ENCODE data around the gene ERCC5.

Gene ERCC5

GRCh38 chr13:102846261-102847015 is 606 bp downstream of the ERCC5 start:
- DNase-seq = peak; percentile 36

DNA sequence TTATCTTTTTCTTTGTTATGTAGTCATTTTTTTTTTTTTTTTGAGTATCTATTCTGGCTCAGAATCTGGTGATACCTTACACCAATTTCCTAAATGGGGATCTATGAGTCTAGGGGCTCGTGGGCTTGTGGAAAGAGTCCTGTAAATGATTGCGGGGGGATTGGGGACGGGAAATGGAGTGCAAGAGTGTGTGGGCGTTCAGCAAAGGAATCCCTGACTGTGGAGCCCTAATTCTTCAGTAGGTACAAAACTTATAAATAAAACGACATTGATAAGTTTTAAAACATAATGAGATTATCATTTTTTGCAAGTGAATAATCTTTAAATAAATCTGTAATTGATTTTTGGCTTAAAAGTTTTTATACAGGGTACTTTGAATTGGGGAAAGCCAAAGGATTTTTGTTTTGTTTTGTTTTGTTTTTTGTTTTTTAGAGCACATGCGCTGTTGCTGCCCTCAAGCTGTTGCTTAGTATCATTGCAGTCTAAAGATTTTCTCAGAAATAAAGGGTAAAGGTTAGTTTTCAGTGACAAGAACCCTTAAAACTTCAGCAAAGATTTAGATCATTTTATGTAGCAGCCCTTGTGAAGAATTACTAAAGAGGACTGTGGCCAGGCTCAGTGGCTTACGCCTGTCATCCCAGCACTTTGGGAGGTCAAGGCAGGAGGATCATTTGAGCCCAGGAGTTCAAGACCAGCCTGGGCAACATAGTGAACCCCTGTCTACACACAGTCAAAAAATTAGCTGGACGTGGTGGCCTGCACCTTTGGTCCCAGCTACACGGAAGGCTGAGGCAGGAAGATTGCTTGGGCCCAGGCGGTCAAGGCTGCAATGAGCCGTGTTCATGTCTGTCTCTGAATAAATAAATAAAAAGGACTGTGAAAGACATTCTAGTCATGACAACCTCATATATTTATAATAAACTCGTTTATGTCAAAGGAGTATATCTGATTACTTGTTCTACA is 1.7 kb downstream of the ERCC5 start:
- DNase-seq = peak; percentile 8

GRCh38 chr13:102848956-102849355 is 3.1 kb downstream of the ERCC5 start:
- no peak for DNase-seq

- no peak for DNase-seq
Observed at GRCh38 chr13:102852556-102852955, 6.7 kb downstream of the ERCC5 start.

- DNase-seq = no peak
Observed at GRCh38 chr13:102854675-102855074, 8.8 kb downstream of the ERCC5 start.

DNA sequence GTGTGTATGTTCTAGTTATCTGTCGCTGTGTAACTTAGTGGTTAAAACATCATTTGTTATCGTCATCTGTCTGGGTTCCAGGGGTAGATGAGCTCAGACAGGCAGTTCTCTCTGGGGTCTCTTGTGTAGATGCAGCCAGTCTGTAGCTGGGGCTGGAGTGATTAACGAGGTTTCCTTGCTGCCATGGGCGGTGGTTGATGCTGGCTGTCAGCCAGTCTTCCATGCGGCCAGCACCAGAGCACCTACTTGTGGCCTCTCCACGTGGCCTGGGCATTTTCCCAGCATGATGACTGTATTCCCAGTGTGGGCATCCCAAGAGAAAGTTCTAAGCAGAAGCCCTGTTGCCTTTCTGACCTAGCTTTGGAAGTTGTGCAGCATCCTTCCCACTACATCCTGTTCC is 10.7 kb downstream of the ERCC5 start:
- no peak for DNase-seq

DNA sequence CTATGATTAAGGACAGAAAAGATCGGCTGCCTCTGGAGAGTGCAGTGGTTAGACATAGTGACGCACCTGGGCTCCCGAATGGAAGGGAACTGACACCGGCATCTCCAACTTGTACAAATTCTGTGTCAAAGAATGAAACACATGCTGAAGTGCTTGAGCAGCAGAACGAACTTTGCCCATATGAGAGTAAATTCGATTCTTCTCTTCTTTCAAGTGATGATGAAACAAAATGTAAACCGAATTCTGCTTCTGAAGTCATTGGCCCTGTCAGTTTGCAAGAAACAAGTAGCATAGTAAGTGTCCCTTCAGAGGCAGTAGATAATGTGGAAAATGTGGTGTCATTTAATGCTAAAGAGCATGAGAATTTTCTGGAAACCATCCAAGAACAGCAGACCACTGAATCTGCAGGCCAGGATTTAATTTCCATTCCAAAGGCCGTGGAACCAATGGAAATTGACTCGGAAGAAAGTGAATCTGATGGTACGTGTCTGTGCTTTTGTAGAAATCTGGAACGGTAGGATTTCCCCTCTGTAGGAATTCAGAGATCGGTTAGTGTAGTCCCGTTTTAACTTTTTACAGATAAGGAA is 16.9 kb downstream of the ERCC5 start:
- DNase-seq = no peak

DNA sequence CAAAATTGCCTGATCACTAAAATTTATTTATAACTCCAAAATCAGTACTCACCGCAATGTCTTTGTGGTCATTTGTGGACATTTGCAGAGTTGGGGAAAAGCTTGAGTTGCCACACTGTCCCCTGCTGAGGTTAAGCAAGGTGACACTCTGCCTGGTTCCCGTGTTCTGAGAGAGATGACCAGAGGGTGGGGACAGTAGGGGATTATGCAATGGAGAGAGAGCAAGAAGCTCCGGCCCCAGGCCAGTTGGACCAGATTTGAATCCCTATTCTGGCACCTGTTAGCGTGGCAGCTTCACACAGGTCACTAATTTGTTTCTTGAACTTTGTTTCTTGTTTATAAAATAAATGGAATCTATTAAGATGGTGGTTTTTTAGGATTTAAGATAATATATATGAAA is 17.8 kb downstream of the ERCC5 start:
- DNase-seq = no peak

DNA sequence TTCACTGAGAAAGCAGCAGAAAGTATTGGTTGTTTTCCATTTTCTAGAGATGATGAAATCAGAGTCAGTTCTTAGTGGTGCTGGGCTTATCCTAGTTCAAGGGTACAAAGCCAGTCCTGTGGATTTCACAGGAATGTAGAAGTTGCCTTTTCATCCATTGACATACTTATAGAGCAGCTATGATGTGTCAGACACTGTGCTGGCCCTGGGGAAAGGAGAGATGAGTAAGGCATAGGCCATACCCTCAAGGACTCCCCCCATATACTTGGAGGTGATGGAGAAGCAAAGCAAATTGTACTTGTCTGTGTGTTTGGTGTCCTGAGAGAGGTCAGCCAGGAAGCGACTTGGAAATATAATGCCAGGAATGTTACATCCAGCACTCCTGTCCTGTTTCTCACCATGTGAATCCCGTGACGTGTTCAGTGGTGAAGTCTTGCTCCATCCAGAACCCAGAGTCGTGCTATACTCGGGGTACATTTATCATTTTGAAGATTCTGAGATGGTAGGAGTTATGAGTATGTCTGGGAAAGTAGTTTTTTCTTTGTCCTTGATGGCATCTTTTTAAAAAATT is 22.6 kb downstream of the ERCC5 start:
- no peak for DNase-seq

DNA sequence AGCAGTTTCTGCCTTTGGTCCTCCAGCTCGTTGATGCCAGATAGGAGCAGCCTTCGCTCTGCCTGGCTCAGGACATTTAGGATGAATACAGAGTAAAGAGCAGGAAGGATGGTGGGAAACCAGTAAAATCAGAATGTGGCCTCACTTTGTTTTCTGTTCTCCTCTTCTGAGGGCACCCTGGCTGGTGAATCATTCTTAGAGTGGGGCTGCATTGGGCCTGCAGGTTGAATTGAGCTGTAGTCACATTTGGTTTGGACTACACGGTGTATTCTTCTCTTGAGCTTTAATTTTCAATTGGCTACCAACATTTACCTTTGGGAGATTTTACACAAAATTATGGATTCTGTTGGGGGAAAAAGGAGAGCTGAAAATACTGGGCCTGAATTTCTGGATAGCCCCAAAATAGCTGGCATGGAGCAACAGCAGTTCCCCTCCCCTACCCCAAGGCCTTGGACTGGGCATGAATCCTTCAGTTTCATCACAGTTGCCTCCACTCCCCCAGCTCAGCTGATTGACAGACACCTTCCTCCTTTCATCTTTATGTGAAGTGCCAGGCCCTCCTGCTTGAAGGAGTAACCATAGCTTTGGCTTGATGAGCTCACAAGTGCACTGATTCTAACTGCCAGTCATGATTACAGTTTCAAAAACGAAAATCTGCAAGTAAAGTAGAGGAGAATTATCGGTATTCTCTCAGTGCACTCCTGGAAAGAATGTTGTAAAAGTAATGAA is 24.3 kb downstream of the ERCC5 start:
- DNase-seq = no peak

- DNase-seq = peak; percentile 16
Observed at GRCh38 chr13:102870677-102871415, 25.0 kb downstream of the ERCC5 start.

GRCh38 chr13:102872131-102872530 is 26.3 kb downstream of the ERCC5 start:
- no peak for DNase-seq

GRCh38 chr13:102872531-102872930 is 26.7 kb downstream of the ERCC5 start:
- DNase-seq = no peak

- DNase-seq = no peak
Observed at GRCh38 chr13:102873653-102874052, 27.8 kb downstream of the ERCC5 start.

GRCh38 chr13:102875256-102875655 is 29.4 kb downstream of the ERCC5 start:
- no peak for DNase-seq

- DNase-seq = no peak
Observed at GRCh38 chr13:102877303-102877702, 31.5 kb downstream of the ERCC5 start.

DNA sequence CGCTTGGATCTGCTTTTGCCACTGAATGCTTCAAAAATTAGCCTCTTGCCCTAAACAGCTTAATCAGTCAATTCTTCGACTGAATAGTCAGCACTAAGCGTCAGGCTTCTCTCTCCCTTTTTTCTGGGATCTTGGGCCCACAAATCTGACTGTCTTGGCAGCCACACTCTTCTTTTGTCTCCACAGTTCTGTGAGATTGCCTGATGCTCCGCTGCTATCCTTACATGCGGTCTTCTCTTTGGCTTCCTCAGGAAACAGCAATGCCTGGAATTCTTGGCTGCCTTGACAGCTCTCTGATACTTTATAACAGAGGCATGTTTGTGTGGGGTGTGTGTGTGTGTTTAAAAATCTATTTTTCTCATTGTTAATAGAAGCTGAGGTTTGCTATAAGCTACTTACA is 32.6 kb downstream of the ERCC5 start:
- no peak for DNase-seq

DNA sequence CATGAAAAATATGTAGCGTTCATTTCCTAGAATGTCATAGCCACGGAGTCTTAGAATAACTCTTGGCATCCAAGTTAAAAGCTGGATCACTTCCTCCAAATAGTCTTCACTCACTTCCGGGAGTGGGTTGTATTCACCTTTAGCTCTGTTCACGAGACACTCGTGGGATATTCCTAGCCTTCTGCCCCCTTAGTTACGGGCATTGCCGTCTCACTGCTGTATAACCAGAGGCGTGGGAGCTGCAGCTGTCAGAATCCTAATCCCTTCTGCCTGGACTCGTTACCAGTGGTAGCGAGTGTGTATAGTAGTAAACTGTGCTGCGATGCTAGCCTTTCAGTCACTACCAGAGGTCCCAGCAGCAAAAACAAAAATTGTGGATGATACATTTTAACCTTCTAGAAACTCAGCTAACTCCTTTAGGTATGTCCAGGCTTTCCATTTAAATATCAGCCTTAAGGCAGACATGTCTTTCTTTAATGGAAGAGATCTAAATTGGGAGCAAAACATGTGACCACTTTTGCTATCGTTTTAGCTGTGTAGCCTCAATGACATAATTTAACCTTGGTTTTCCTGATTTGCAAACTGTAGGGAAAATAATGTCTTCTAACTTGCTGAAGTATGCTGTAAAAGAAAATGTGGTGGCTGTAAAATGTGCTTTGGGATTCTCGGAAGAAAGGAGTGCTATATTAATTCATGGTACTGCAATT is 34.1 kb downstream of the ERCC5 start:
- DNase-seq = no peak

DNA sequence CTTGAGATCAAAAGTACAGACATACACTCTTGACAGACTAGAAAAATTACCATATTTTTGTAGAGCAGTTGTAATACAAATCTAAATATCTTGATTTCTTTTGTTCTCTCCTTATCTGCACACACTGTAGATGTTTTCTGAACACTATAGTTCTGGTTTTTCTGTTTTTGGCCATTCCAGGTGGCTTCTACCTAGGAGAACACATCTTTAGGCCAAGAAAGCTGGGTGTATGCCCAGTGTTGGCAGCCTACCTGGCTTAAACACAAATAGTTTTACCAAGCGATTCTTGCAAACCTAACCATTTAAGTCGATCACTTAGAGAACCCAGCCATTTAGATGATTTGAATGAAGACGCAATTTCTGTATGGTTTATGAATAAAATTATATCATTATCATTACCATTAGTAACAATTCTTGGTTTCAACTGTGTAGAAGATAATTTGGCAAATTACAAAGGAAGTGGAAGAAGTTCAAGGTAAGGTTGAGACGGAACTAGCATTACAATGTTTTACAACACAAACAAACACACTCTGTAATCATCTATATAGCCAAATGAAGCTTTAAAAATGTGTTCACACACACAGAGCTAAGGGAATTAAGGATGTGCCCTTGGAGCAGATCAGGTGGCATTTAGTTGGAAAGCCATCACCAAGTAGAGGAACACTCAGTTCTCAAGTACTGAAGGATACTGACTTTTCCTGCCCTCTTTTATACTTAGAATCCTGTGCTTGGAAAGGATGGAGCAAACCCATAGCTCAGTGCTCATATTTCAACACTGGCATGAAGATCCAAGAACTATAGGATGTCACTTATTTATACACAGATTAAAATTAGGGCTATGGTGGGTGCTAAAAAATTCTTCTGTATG is 36.2 kb downstream of the ERCC5 start:
- no peak for DNase-seq

- DNase-seq = peak; percentile 19
Observed at GRCh38 chr13:102892503-102892902, 46.7 kb downstream of the ERCC5 start.

All from NCI-H748 treated with DMSO at 0.1 percent for 48 hours (cell line).